Stomach smooth muscle (tissue), 2 donors: ENCODE data around the gene RASIP1.
"Not testable (repeated sequence)": the region's sequence is repeated elsewhere in the genome, so short reads cannot be mapped to it uniquely, and the experiment has no call there.

Experiments
- H3K27ac ChIP-seq: one replicate; pipeline ENCODE4 v1.7.0; 2013; ENCODE audit warnings: mild to moderate bottlenecking, low read length, inconsistent platforms
- H3K27me3 ChIP-seq, 2 donors: one replicate each; pipeline ENCODE4 v1.7.0; 2013; ENCODE audit warnings: low read length in 2 of 2; ENCODE audit not compliant: insufficient read depth in 2 of 2, control insufficient read depth in 1 of 2
- H3K36me3 ChIP-seq, 2 donors: one replicate each; pipeline ENCODE4 v1.7.0; 2013; ENCODE audit warnings: low read length in 2 of 2; ENCODE audit not compliant: control insufficient read depth in 2 of 2, insufficient read depth in 2 of 2
- H3K4me1 ChIP-seq: one replicate; pipeline ENCODE4 v1.7.0; 2013; ENCODE audit warnings: low read length; ENCODE audit not compliant: control insufficient read depth, insufficient read depth
- H3K4me3 ChIP-seq, 2 donors: one replicate each; pipeline ENCODE4 v1.7.0; 2013; ENCODE audit warnings: low read length in 2 of 2
- H3K9ac ChIP-seq, 2 donors: one replicate each; pipeline ENCODE4 v1.7.0; 2013; ENCODE audit warnings: low read length in 2 of 2, mild to moderate bottlenecking in 1 of 2
- H3K9me3 ChIP-seq, 2 donors: one replicate each; pipeline ENCODE4 v1.7.0; 2013; ENCODE audit warnings: low read length in 2 of 2; ENCODE audit not compliant: control insufficient read depth in 2 of 2
- donor health status: healthy.
- donor health status: Pancreatic carcinoma.

Gene RASIP1

DNA sequence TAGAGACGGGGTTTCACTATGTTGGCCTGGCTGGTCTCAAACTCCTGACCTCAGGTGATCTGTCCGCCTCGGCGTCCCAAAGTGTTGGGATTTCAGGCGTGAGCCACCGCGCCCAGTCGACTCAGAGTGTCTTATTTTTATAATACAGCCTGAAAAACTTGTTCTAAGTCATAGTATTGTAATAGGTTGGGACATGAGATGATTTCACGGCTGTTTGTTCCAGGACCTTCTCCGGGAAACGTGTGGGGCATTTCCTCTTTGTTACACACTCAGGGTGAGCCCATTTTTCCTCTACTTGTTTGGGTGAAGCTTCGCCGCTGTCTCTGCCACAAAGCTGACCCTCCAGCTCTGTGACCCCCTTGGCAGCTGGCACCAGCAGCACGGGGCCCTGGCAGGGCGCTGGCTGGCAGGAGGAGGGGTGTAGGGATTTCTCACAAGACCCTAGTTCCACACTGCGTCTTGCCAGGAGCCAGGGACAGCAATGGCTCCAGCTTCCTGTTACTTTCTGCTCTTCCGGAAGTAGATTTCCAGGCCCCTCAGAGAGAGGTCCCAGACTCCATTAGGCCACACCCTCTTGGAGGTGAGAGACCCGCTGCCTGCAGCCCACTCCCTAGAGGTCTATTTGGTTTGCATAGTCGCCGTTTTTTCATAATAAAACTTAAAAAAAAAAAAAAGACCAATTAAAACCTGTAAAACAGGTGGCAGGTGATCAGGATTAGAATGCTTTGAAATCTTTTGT, 30.5 kb upstream of the RASIP1 start:
- H3K36me3 ChIP-seq: no peaks in the 10 kb centered on the region
- H3K9ac ChIP-seq: no peak overlapping the region
- no peak overlapping the region for H3K27ac ChIP-seq
- H3K27me3 ChIP-seq: peaks cover 0 to 2% of the 10 kb centered on the region in 2 donors
- no peaks in the 10 kb centered on the region for H3K9me3 ChIP-seq
- no peaks in the 10 kb centered on the region for H3K4me1 ChIP-seq
- no peak overlapping the region for H3K4me3 ChIP-seq

DNA sequence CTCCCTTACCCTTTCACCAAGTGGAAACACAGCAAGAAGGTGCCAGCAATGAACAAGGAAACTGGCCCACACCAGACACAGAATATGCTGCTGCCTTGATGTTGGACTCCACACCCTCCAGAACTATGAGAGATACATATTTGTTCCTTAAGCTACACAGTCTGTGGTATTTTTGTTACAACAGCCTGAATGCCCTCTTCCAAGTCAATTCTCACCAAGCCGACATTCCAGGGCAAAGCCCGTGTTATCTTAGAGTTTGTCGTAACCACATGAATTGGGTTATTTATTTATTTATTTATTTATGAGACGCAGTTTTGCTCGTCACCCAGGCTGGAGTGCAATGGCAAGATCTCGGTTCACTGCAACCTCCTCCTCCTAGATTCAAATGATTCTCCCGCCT, 29.9 kb upstream of the RASIP1 start:
- H3K4me1 ChIP-seq: no peaks in the 10 kb centered on the region
- H3K4me3 ChIP-seq: no peak overlapping the region
- no peaks in the 10 kb centered on the region for H3K9me3 ChIP-seq
- no peak overlapping the region for H3K27ac ChIP-seq
- H3K36me3 ChIP-seq: no peaks in the 10 kb centered on the region
- H3K9ac ChIP-seq: no peak overlapping the region
- peaks cover 0 to 2% of the 10 kb centered on the region in 2 donors for H3K27me3 ChIP-seq

DNA sequence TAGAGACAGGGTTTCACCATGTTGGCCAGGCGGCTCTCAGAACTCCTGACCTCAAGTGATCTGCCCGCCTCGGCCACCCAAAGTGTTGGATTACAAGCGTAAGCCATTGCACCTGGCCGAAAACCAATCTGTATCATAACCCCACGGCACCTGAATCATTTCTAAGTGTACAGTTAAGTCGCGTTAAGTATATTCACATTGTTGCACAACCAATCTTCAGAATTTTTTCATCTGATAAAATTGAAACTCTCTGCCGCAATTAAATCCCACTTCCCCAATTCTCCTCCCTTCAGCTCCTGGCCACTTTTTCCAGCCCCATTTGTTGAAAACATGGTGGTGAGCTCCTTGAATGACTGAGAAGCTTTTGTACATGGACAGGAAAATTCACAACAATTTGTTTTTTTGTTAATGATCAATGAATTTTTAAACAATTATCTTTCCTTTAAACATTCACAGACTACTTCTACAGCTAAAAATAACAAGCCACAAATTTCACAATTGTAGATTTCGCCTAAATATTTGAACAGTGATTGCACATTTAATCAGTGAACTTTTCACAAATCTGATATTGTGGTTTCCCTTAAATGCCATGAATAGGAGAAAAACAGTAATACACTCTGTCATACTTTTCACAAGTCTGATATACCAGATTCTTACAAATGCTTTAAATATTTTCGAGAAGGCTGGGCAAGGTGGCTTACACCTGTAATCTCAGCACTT, 28.7 kb upstream of the RASIP1 start:
- H3K9ac ChIP-seq: no peak overlapping the region
- no peak overlapping the region for H3K27ac ChIP-seq
- H3K4me1 ChIP-seq: no peaks in the 10 kb centered on the region
- H3K36me3 ChIP-seq: no peaks in the 10 kb centered on the region
- no peak overlapping the region for H3K4me3 ChIP-seq
- H3K9me3 ChIP-seq: no peaks in the 10 kb centered on the region
- H3K27me3 ChIP-seq: peaks cover 0 to 2% of the 10 kb centered on the region in 2 donors

DNA sequence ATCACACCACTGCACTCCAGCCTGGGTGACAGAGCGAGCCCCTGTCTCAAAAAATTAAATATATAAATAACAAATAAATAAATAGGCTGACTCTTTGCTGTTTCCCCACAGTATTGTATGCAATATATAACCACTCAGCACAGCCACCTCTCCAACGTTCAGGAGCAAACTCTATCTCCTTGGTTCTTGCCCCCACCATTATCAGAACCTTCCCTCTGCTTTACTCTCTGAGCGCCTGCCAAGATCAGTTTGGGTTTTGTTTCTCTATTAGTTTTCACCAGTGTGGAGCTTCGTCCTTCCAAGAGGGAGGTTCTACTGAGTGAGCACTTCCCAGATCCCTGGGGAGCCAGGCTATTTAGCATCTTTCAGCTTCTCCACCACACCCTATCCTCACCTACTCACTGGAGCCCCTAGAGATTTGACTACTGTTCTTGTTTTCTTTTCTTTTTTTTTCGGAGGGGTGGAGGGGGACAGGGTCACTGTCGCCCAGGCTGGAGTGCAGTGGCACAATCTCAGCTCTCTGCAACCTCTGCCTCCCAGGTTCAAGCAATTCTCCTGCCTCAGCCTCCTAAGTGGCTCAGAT, 27.9 kb upstream of the RASIP1 start:
- not testable (repeated sequence) for H3K4me3 ChIP-seq, H3K27me3 ChIP-seq, H3K36me3 ChIP-seq, H3K4me1 ChIP-seq, H3K9me3 ChIP-seq, H3K9ac ChIP-seq, H3K27ac ChIP-seq

DNA sequence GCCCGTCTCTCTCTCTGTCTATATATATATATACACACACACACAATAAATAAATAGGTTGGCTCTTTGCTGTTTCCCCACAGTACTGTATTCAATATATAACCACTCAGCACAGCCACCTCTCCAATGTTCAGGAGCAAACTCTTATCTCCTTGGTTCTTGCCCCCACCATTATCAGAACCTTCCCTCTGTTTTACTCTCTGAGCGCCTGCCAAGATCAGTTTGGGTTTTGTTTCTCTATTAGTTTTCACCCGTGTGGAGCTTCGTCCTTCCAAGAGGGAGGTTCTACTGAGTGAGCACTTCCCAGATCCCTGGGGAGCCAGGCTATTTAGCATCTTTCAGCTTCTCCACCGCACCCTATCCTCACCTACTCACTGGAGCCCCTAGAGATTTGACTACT, 25.4 kb upstream of the RASIP1 start:
- not testable (repeated sequence) for H3K27me3 ChIP-seq, H3K4me1 ChIP-seq, H3K27ac ChIP-seq, H3K36me3 ChIP-seq, H3K9ac ChIP-seq, H3K4me3 ChIP-seq, H3K9me3 ChIP-seq

DNA sequence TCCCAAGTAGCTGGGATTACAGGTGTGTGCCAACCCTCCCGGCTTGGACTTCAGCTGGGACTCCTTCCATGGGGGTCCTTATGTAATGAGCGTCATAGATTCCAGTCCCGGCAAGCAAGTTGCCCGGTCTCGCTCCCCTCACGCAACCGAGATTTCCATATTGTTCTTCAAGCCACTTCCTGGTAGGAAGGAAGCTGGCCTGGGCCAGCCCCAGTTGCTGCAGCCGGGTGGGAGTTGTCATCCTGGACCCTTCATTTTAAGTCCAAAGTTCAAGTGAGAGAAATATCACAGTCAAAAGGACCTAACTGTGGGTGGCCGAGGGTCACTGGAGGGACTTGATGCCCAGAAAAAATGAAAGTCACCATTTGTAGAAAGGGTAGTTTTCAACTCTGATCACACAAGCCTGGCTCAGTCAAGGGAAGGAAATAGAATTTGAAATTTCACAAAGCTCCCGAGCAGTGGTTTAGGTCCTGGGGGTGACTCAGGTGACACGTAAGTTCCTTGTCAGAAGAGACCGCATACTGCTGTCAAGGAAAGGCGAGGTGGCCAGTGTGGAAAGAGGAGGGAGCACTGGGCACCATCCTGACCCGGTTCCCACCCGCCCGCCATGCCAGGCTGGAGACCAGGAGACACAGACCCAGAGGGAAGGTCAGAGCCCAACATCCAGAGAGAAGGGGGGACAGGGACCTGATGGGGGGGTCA, 20.2 kb upstream of the RASIP1 start:
- H3K27me3 ChIP-seq: no peaks in the 10 kb centered on the region
- no peaks in the 10 kb centered on the region for H3K4me1 ChIP-seq
- no peak overlapping the region for H3K4me3 ChIP-seq
- no peaks in the 10 kb centered on the region for H3K36me3 ChIP-seq
- H3K9ac ChIP-seq: no peak overlapping the region
- no peaks in the 10 kb centered on the region for H3K9me3 ChIP-seq
- H3K27ac ChIP-seq: no peak overlapping the region

DNA sequence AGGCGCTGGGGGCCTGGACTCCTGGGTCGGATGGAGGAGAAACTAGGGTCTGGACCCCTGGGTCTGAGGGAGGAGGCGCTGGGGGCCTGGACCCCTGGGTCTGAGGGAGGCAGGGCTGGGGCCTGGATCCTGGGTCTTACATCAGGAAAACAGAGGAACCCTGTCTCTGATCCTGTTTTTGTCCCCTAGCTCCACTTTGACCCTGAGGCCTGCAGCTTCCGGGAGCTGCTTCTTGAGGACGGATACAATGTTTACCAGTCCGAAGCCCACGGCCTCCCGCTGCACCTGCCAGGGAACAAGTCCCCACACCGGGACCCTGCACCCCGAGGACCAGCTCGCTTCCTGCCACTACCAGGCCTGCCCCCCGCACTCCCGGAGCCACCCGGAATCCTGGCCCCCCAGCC, 17.3 kb upstream of the RASIP1 start:
- H3K4me3 ChIP-seq: no peak overlapping the region
- H3K4me1 ChIP-seq: no peaks in the 10 kb centered on the region
- H3K9ac ChIP-seq: no peak overlapping the region
- peaks cover 3 to 6% of the 10 kb centered on the region in 2 donors for H3K27me3 ChIP-seq
- no peaks in the 10 kb centered on the region for H3K36me3 ChIP-seq
- H3K27ac ChIP-seq: no peak overlapping the region
- H3K9me3 ChIP-seq: no peaks in the 10 kb centered on the region

DNA sequence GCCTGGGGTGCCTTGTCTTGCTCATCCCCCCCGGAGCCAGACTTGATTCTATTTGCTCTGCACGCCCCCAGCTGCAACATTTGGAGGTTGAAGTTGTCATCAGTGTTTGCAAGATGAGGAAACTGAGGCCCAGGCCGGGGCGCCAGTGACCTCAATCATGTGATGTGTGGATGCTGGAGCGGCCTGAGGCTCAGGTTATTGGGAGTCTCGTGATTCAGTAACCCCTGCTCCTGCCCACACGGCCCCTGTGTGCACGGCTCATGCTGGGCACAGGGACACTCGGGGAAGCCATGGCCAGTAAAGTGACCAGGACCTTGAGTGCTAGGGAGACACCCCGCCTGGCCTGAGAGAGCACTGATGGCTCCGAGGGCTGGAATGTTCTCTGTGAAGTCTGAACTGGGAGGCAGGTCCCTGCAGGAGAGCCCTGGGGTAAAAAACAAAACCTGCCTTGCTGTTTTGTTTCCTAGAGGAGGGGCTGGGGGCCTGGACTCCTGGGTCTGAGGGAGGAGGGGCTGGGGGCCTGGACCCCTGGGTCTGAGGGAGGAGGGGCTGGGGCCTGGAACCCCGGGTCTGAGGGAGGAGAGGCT, 16.8 kb upstream of the RASIP1 start:
- Histone ChIP-seq H3K36me3 (no peaks in the 10 kb centered on the region), H3K9me3 (no peaks in the 10 kb centered on the region), H3K27ac (no peak overlapping the region), H3K4me3 (no peak overlapping the region), H3K9ac (no peak overlapping the region), H3K27me3 (peaks cover 7 to 12% of the 10 kb centered on the region in 2 donors), H3K4me1 (peaks cover 5% of the 10 kb centered on the region)

DNA sequence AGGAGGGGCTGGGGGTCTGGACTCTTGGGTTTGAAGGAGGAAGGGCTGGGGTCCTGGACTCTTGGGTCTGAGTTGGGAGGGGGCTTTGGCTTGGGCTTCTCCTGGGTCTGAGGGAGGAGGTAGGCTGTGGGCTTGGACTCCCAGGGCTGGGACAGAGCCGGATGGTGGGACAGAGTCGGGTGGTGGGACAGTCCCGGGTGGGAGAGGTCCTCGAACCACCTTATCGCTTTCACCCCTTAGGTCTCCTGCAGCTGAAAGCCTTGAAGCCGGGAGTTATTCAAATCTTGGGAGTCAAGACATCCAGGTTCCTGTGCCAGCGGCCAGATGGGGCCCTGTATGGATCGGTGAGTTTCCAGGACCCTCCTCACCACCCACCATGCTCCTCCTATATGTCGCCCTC, 16.3 kb upstream of the RASIP1 start:
- H3K36me3 ChIP-seq: no peaks in the 10 kb centered on the region
- no peaks in the 10 kb centered on the region for H3K9me3 ChIP-seq
- no peak overlapping the region for H3K27ac ChIP-seq
- no peak overlapping the region for H3K9ac ChIP-seq
- no peak overlapping the region for H3K4me3 ChIP-seq
- peaks cover 10 to 16% of the 10 kb centered on the region in 2 donors for H3K27me3 ChIP-seq
- H3K4me1 ChIP-seq: peaks cover 7% of the 10 kb centered on the region

DNA sequence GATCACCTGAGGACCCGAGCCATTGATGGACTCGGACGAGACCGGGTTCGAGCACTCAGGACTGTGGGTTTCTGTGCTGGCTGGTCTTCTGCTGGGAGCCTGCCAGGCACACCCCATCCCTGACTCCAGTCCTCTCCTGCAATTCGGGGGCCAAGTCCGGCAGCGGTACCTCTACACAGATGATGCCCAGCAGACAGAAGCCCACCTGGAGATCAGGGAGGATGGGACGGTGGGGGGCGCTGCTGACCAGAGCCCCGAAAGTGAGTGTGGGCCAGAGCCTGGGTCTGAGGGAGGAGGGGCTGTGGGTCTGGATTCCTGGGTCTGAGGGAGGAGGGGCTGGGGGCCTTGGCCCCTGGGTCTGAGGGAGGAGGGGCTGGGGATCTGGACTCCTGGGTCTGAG, 15.8 kb upstream of the RASIP1 start:
- Histone ChIP-seq H3K27me3 (peaks cover 12 to 19% of the 10 kb centered on the region in 2 donors), H3K9me3 (no peaks in the 10 kb centered on the region), H3K4me1 (peaks cover 7% of the 10 kb centered on the region), H3K36me3 (no peaks in the 10 kb centered on the region), H3K4me3 (no peak overlapping the region), H3K27ac (no peak overlapping the region), H3K9ac (no peak overlapping the region)
